Stimulated activated CD8-positive, alpha-beta memory T cell treated with anti-CD3 and anti-CD28 coated beads, Interleukin-4, amount 100 ng/mL, for 4 hours (primary cell): ENCODE results near the gene FLVCR2.

Source experiments
- DNase-seq, 2 donors: peaks; one replicate each; pipeline ENCODE4 v3.0.0-alpha.2; 2020; ENCODE audit warnings: low read depth in 2 of 2, low spot score in 1 of 2

FLVCR2 gene

GRCh38 chr14:75626863-75627262, 48.4 kb downstream of the FLVCR2 start:
- no peak for DNase-seq

GRCh38 chr14:75627406-75627805, 49.0 kb downstream of the FLVCR2 start:
- no peak for DNase-seq

- no peak for DNase-seq
Observed at GRCh38 chr14:75628816-75629215, 50.4 kb downstream of the FLVCR2 start.

- no peak for DNase-seq
Observed at GRCh38 chr14:75630695-75631452, 52.5 kb downstream of the FLVCR2 start.

GRCh38 chr14:75631453-75631831, 53.0 kb downstream of the FLVCR2 start:
- DNase-seq: no peak

- no peak for DNase-seq
Observed at GRCh38 chr14:75634848-75635247, 56.4 kb downstream of the FLVCR2 start.

GRCh38 chr14:75636100-75636692, 57.8 kb downstream of the FLVCR2 start:
- no peak for DNase-seq

GRCh38 chr14:75640876-75641275, 62.5 kb downstream of the FLVCR2 start:
- no peak for DNase-seq

GRCh38 chr14:75643985-75644384, 65.6 kb downstream of the FLVCR2 start:
- no peak for DNase-seq

GRCh38 chr14:75645056-75645455, 66.6 kb downstream of the FLVCR2 start:
- no peak for DNase-seq

- DNase-seq: no peak
Observed at GRCh38 chr14:75646762-75647161, 68.3 kb downstream of the FLVCR2 start.

- DNase-seq: no peak
Observed at GRCh38 chr14:75647640-75648039, 69.2 kb downstream of the FLVCR2 start.

- DNase-seq: no peak
Observed at GRCh38 chr14:75648066-75648838, 69.8 kb downstream of the FLVCR2 start.

- DNase-seq: no peak
Observed at GRCh38 chr14:75649337-75649736, 70.9 kb downstream of the FLVCR2 start.

GRCh38 chr14:75649773-75650172, 71.4 kb downstream of the FLVCR2 start:
- no peak for DNase-seq

- DNase-seq: no peak
Observed at GRCh38 chr14:75650253-75651058, 72.0 kb downstream of the FLVCR2 start.

GRCh38 chr14:75653563-75653962, 75.1 kb downstream of the FLVCR2 start:
- no peak for DNase-seq

- peak; percentile 59 to 74 for DNase-seq
Observed at GRCh38 chr14:75654127-75654732, 75.8 kb downstream of the FLVCR2 start.

GRCh38 chr14:75655235-75655634, 76.8 kb downstream of the FLVCR2 start:
- DNase-seq: no peak

GRCh38 chr14:75657331-75657730, 78.9 kb downstream of the FLVCR2 start:
- DNase-seq: no peak

GRCh38 chr14:75658957-75659356, 80.5 kb downstream of the FLVCR2 start:
- DNase-seq: no peak
